HCT116 (cell line): ENCODE measurements around the gene HOXC6. TPM values are rescaled to one million over a fixed set of nuclear protein-coding genes. Genes with fewer than 3 reads are reported as not detected.
A peak's percentile ranks its signal among the peaks of the same experiment; 100 is the strongest.

Source experiments
- ATAC-seq: fragments of 200-7000 bp; cut with Tn5 transposase; 2 replicates; pipeline ENCODE4 v1.9.1; 2020; ENCODE audit warnings: mild to moderate bottlenecking, moderate library complexity
- BruUV-seq: library from RNA; stranded (reverse); fragments of 400-500 nt; replicated peaks from 2 replicates; lab custom pipeline; 2021; lab: Mats Ljungman, UMichigan
- CTCF ChIA-PET: fragments of 300-600 bp; sonication (Branson Sonifier 250); formaldehyde crosslinking; loops from one replicate; lab custom pipeline; 2021; ENCODE audit warnings: antibody characterized with exemption; lab: Charles Lee
- POLR2A ChIA-PET: fragments of 300-600, 350-600 bp; sonication (Branson Sonifier 250); formaldehyde crosslinking; loops from one replicate; lab custom pipeline; 2021; ENCODE audit warnings: antibody characterized with exemption; lab: Charles Lee
- RAD21 ChIA-PET, 2 experiments: fragments of 300-600 bp; sonication (Branson Sonifier 250); formaldehyde crosslinking; loops; one replicate each; lab custom pipeline; 2023; ENCODE audit warnings: low total read pairs in 2 of 2; ENCODE audit not compliant: uncharacterized antibody in 2 of 2, unreplicated experiment in 2 of 2, low non-redundant PET in 1 of 2; lab: Charles Lee
- DNase-seq: peaks from one replicate; pipeline ENCODE4 v3.0.0-alpha.2; 2010; ENCODE audit warnings: low read depth, low spot score
- H2AFZ ChIP-seq: fragments of 200-600 bp; shearing (Covaris generic), sonication (generic); 2 replicates; pipeline ENCODE4 v1.6.1; 2017; ENCODE audit warnings: low read depth, mixed run types, mixed read lengths, antibody characterized with exemption, low read length; ENCODE audit not compliant: poor library complexity, severe bottlenecking
- H3K27ac ChIP-seq: 2 replicates; pipeline ENCODE4 v1.5.1; 2012; ENCODE audit warnings: low read depth, low read length
- H3K27me3 ChIP-seq: fragments of 200-600 bp; sonication (generic); 2 replicates; pipeline ENCODE4 v1.6.1; 2016; ENCODE audit warnings: mixed run types, low read length, mixed read lengths; ENCODE audit not compliant: insufficient read depth
- H3K36me3 ChIP-seq, 2 experiments: fragments of 200-500 bp in 1 of 2; fragments of 200-600 bp in 1 of 2; sonication (Bioruptor generic) in 1 of 2; sonication (generic) in 1 of 2; 2 replicates each; pipeline versions ENCODE4 v1.5.1 to v1.6.1; 2014 to 2016; ENCODE audit warnings: low read length in 2 of 2, inconsistent platforms in 1 of 2, mixed read lengths in 1 of 2, mixed run types in 1 of 2; ENCODE audit not compliant: insufficient read depth in 2 of 2, control insufficient read depth in 1 of 2
- H3K4me1 ChIP-seq, 2 experiments: fragments of 200-600 bp in 1 of 2; sonication (generic) in 1 of 2; 2 replicates each; pipeline versions ENCODE4 v1.5.1 to v1.6.1; 2012 to 2017; ENCODE audit warnings: low read length in 2 of 2, inconsistent platforms in 1 of 2, mild to moderate bottlenecking in 1 of 2, mixed read lengths in 1 of 2, mixed run types in 1 of 2, moderate library complexity in 1 of 2; ENCODE audit not compliant: insufficient read depth in 2 of 2, control insufficient read depth in 1 of 2
- H3K4me2 ChIP-seq: fragments of 200-600 bp; sonication (generic); 2 replicates; pipeline ENCODE4 v1.6.1; 2017; ENCODE audit warnings: mixed run types, low read length, mixed read lengths
- H3K4me3 ChIP-seq, 2 experiments: fragments of 200-600 bp in 1 of 2; sonication (generic) in 1 of 2; replicated peaks in 1 of 2; 2 replicates each; pipeline ENCODE4 v1.5.1; 2011 to 2016; ENCODE audit warnings: low read length in 2 of 2, control low read depth in 1 of 2, low read depth in 1 of 2, mild to moderate bottlenecking in 1 of 2, mixed read lengths in 1 of 2, mixed run types in 1 of 2
- H3K79me2 ChIP-seq: fragments of 200-600 bp; sonication (generic); 2 replicates; pipeline ENCODE4 v1.6.1; 2017; ENCODE audit warnings: mild to moderate bottlenecking, mixed run types, low read length, moderate library complexity, mixed read lengths; ENCODE audit not compliant: insufficient read depth
- H3K9ac ChIP-seq: fragments of 200-600 bp; sonication (generic); 2 replicates; pipeline ENCODE4 v1.6.1; 2016; ENCODE audit warnings: low read length, mixed read lengths
- H3K9me2 ChIP-seq: fragments of 200-600 bp; sonication (generic), shearing (Covaris generic); 2 replicates; pipeline ENCODE4 v1.6.1; 2017; ENCODE audit warnings: mixed run types, mild to moderate bottlenecking, moderate library complexity; ENCODE audit not compliant: insufficient read depth
- H3K9me3 ChIP-seq, 2 experiments: fragments of 200-500 bp in 1 of 2; fragments of 200-600 bp in 1 of 2; sonication (Bioruptor generic) in 1 of 2; sonication (generic) in 1 of 2; 2 replicates each; pipeline ENCODE4 v1.6.1; 2014 to 2017; ENCODE audit warnings: low read length in 2 of 2, mixed read lengths in 2 of 2, inconsistent platforms in 1 of 2, low read depth in 1 of 2, mild to moderate bottlenecking in 1 of 2, mixed run types in 1 of 2, moderate library complexity in 1 of 2; ENCODE audit not compliant: control insufficient read depth in 1 of 2, insufficient read depth in 1 of 2
- H4K20me1 ChIP-seq: fragments of 200-600 bp; sonication (generic), shearing (Covaris generic); 2 replicates; pipeline ENCODE4 v1.6.1; 2017; ENCODE audit warnings: mixed run types, mild to moderate bottlenecking, moderate library complexity; ENCODE audit not compliant: insufficient read depth
- ATF3 ChIP-seq: IDR thresholded peaks from 2 replicates; pipeline ENCODE4 v1.6.1; 2012
- CEBPB ChIP-seq: IDR thresholded peaks from 2 replicates; pipeline ENCODE4 v1.6.1; 2012; ENCODE audit warnings: low read depth
- CTCF ChIP-seq, 3 experiments: fragments of 200-600 bp in 1 of 3; sonication (generic) in 1 of 3; IDR thresholded peaks in 2 of 3; conservative IDR thresholded peaks in 1 of 3; 2 replicates each; pipeline ENCODE4 v1.5.1; 2012 to 2017; ENCODE audit warnings: low read depth in 2 of 3, low read length in 2 of 3, antibody characterized with exemption in 1 of 3, borderline replicate concordance in 1 of 3, control low read depth in 1 of 3, mild to moderate bottlenecking in 1 of 3, mixed read lengths in 1 of 3, mixed run types in 1 of 3, moderate library complexity in 1 of 3; ENCODE audit not compliant: insufficient read depth in 1 of 3
- EGR1 ChIP-seq: IDR thresholded peaks from 2 replicates; pipeline ENCODE4 v1.6.1; 2012; ENCODE audit warnings: low read depth
- POLR2A ChIP-seq: IDR thresholded peaks from 2 replicates; pipeline ENCODE4 v1.7.0; 2011; ENCODE audit warnings: borderline replicate concordance; ENCODE audit not compliant: insufficient read depth, insufficient read length; ENCODE audit errors: extremely low read depth
- ZFX ChIP-seq: fragments of 450-650 bp; IDR thresholded peaks from 2 replicates; pipeline ENCODE4 v1.6.1; 2017
- ZNF274 ChIP-seq: fragments of 200-500 bp; sonication (Bioruptor generic); IDR thresholded peaks from 2 replicates; pipeline ENCODE4 v1.6.1; 2014; ENCODE audit warnings: mild to moderate bottlenecking, low read depth, low read length, inconsistent platforms
- intact Hi-C: fragments of 100-400 bp; cut with micrococcal nuclease; formaldehyde crosslinking; loops from 2 replicates; pipeline ENCODE4 v1.10.0; 2022
- total RNA-seq: library from RNA; stranded (reverse); gene quantifications from one replicate; pipeline ENCODE4 v1.2.1, GENCODE V29; 2021; ENCODE audit not compliant: unreplicated experiment

HOXC6 gene
- total RNA-seq, 1 experiment from 2014 or later = 3.1 TPM

- no peaks in the 10 kb centered on the region for H3K36me3 ChIP-seq
- no peaks in the 10 kb centered on the region for H4K20me1 ChIP-seq
- H3K79me2 ChIP-seq = no peaks in the 10 kb centered on the region
- TSS peak; percentile 86 for BruUV-seq
- no peaks in the 10 kb centered on the region for H3K27me3 ChIP-seq
- peak overlapping the region; percentile 76 to 88 for H3K4me3 ChIP-seq
- TF ChIP-seq EGR1 = no peak
- no peak for TF ChIP-seq POLR2A
- no peak for TF ChIP-seq ZNF274
- TF ChIP-seq ZFX = no peak
- TF ChIP-seq CEBPB = no peak
- TF ChIP-seq ATF3 = no peak
- peak in 1 of 3 experiments; percentile 26; a peak in 2 of 6 replicates for TF ChIP-seq CTCF (IDR thresholded peaks at IDR 0.05 in 2 of 3, conservative IDR thresholded peaks at IDR 0.05 in 1 of 3; ENCODE audit: borderline replicate concordance in 1 of 3, insufficient read depth in 1 of 3, low read depth in 2 of 3, low read length in 2 of 3)
- no peaks in the 10 kb centered on the region for H3K9me3 ChIP-seq
- no peaks in the 10 kb centered on the region for H3K9me2 ChIP-seq
- RAD21 ChIA-PET = interaction anchor here (0.6 to 1.3 kb wide), 13 partner anchors 9 to 271 kb away, joined by 3 to 9 read pairs (median 3); partner anchors contain the start of gene HOXC9 (in 1 of the 2)
- CTCF ChIA-PET = interaction anchor here (0.6 to 4.3 kb wide), 24 partner anchors 9 to 382 kb away, joined by 3 to 43 read pairs (median 4); partner anchors contain the start of genes HOXC10, HOXC5, HOXC6 and HOXC9
- ATAC-seq (peak; percentile 62), DNase-seq (no peak)
- POLR2A ChIA-PET = interaction anchor here (0.7 to 2.4 kb wide), 14 partner anchors 9 to 184 kb away, joined by 3 to 23 read pairs (median 4); partner anchors contain the start of genes HOXC6, HOXC8, HOXC9 and SMUG1
- intact Hi-C loops = no loop called here
- peak overlapping the region; percentile 61 for H2AFZ ChIP-seq
- H3K27ac ChIP-seq = peak overlapping the region; percentile 94
- peak overlapping the region; percentile 94 for H3K9ac ChIP-seq
- peak overlapping the region; percentile 99 for H3K4me2 ChIP-seq
- peaks cover 24 to 43% of the 10 kb centered on the region in 2 experiments for H3K4me1 ChIP-seq
Observed at GRCh38 chr12:54017027-54017788, 11.0 kb upstream of the HOXC6 start.
